Measurements from ENCODE around the gene TSC22D3. TPM values are rescaled to one million over a fixed set of nuclear protein-coding genes. Genes with fewer than 3 reads are reported as not detected.
"Not testable (repeated sequence)": the region's sequence is repeated elsewhere in the genome, so short reads cannot be mapped to it uniquely, and the experiment has no call there.

The TSC22D3 gene
- total RNA-seq, 8 experiments from 2014 or later, result 5.8 to 95.5 (median 56.0) TPM

GRCh38 chrX:107675823-107676555 is 99.6 kb downstream of the TSC22D3 start:
- H3K4me3 ChIP-seq, result no peak overlapping the region
- in situ Hi-C loops (cut with MboI; ENCODE audit: low pct_unique_long_range_greater_than_20kb in 2 of 9, low sequenced_read_pairs in 9 of 9, unreplicated experiment in 9 of 9), result no loop called here
- H3K4me1 ChIP-seq (replicated peaks in 1 of 2), result peaks cover 26 to 38% of the 10 kb centered on the region in 2 donors
- peak in 4 of 8 experiments; percentile 8 to 26 (median 10) for ATAC-seq (replicated peaks in 6 of 8)
- no peak overlapping the region for H3K27ac ChIP-seq
- WGBS, 10 experiments, result 3 to 42% (median 18%) methylated on average over 2 to 5 of the region's 9 CpGs; no CpG with 5 or more reads in 6 of the 10 experiments

GRCh38 chrX:107675365-107675654 is 100.3 kb downstream of the TSC22D3 start:
- no peak overlapping the region for H3K4me3 ChIP-seq
- peaks cover 26 to 38% of the 10 kb centered on the region in 2 donors for H3K4me1 ChIP-seq (replicated peaks in 1 of 2)
- no peak for ATAC-seq (replicated peaks in 6 of 8)
- no peak overlapping the region for H3K27ac ChIP-seq
- in situ Hi-C loops (cut with MboI; ENCODE audit: low pct_unique_long_range_greater_than_20kb in 2 of 9, low sequenced_read_pairs in 9 of 9, unreplicated experiment in 9 of 9), result no loop called here
- 43 to 50% methylated on average over 1 of the region's 1 CpG; no CpG with 5 or more reads in 8 of the 10 experiments for WGBS, 10 experiments

GRCh38 chrX:107674480-107675364 is 100.9 kb downstream of the TSC22D3 start:
- Histone ChIP-seq H3K27ac (no peak overlapping the region), H3K4me3 (no peak overlapping the region), H3K4me1 (replicated peaks in 1 of 2) (peaks cover 26 to 38% of the 10 kb centered on the region in 2 donors)
- ATAC-seq (replicated peaks in 6 of 8), result peak in 7 of 8 experiments; percentile 5 to 46 (median 30)
- in situ Hi-C loops (cut with MboI; ENCODE audit: low pct_unique_long_range_greater_than_20kb in 2 of 9, low sequenced_read_pairs in 9 of 9, unreplicated experiment in 9 of 9), result loop anchor here in 3 of 9 experiments (25.0 kb wide), 2 partner anchors 113 to 213 kb away; partner anchors contain the start of genes NCBP2L (in 2 of the 3) and TSC22D3 (in 2 of the 3)
- WGBS, 10 experiments, result 14 to 100% (median 35%) methylated on average over 1 to 8 of the region's 9 CpGs; no CpG with 5 or more reads in 5 of the 10 experiments

- no peak overlapping the region for H3K4me3 ChIP-seq
- peak; percentile 4 to 86 (median 68) for ATAC-seq (replicated peaks in 6 of 8)
- 0 to 63% (median 20%) methylated on average over 1 to 3 of the region's 7 CpGs; no CpG with 5 or more reads in 6 of the 10 experiments for WGBS, 10 experiments
- H3K27ac ChIP-seq, result no peak overlapping the region
- H3K4me1 ChIP-seq (replicated peaks in 1 of 2), result peaks cover 26 to 38% of the 10 kb centered on the region in 2 donors
- in situ Hi-C loops (cut with MboI; ENCODE audit: low pct_unique_long_range_greater_than_20kb in 2 of 9, low sequenced_read_pairs in 9 of 9, unreplicated experiment in 9 of 9), result loop anchor here in 3 of 9 experiments (25.0 kb wide), 2 partner anchors 113 to 213 kb away; partner anchors contain the start of genes NCBP2L (in 2 of the 3) and TSC22D3 (in 2 of the 3)
Observed at GRCh38 chrX:107673933-107674479, 101.6 kb downstream of the TSC22D3 start.

- H3K4me1 ChIP-seq (replicated peaks in 1 of 2), result peaks cover 26 to 38% of the 10 kb centered on the region in 2 donors
- peak in 1 of 8 experiments; percentile 6 for ATAC-seq (replicated peaks in 6 of 8)
- 80 to 82% methylated on average over 1 to 3 of the region's 6 CpGs; no CpG with 5 or more reads in 8 of the 10 experiments for WGBS, 10 experiments
- H3K4me3 ChIP-seq, result no peak overlapping the region
- in situ Hi-C loops (cut with MboI; ENCODE audit: low pct_unique_long_range_greater_than_20kb in 2 of 9, low sequenced_read_pairs in 9 of 9, unreplicated experiment in 9 of 9), result loop anchor here in 3 of 9 experiments (25.0 kb wide), 2 partner anchors 114 to 214 kb away; partner anchors contain the start of genes NCBP2L (in 2 of the 3) and TSC22D3 (in 2 of the 3)
- H3K27ac ChIP-seq, result no peak overlapping the region
Observed at GRCh38 chrX:107673431-107673830, 102.2 kb downstream of the TSC22D3 start.

GRCh38 chrX:107672955-107673378 is 102.6 kb downstream of the TSC22D3 start:
- Histone ChIP-seq H3K27ac (no peak overlapping the region), H3K4me1 (replicated peaks in 1 of 2) (peaks cover 26 to 38% of the 10 kb centered on the region in 2 donors), H3K4me3 (no peak overlapping the region)
- WGBS, 10 experiments, result 0 to 28% methylated on average over 1 to 2 of the region's 9 CpGs; no CpG with 5 or more reads in 8 of the 10 experiments
- ATAC-seq (replicated peaks in 6 of 8), result peak; percentile 6 to 63 (median 46)
- in situ Hi-C loops (cut with MboI; ENCODE audit: low pct_unique_long_range_greater_than_20kb in 2 of 9, low sequenced_read_pairs in 9 of 9, unreplicated experiment in 9 of 9), result loop anchor here in 3 of 9 experiments (25.0 kb wide), 2 partner anchors 114 to 214 kb away; partner anchors contain the start of genes NCBP2L (in 2 of the 3) and TSC22D3 (in 2 of the 3)

- H3K4me3 ChIP-seq; ATAC-seq (replicated peaks in 6 of 8); H3K27ac ChIP-seq: not testable (repeated sequence)
- H3K4me1 ChIP-seq (replicated peaks in 1 of 2), result peaks cover 16 to 26% of the 10 kb centered on the region in 2 donors
- in situ Hi-C loops (cut with MboI; ENCODE audit: low pct_unique_long_range_greater_than_20kb in 2 of 9, low sequenced_read_pairs in 9 of 9, unreplicated experiment in 9 of 9), result loop anchor here in 3 of 9 experiments (25.0 kb wide), 2 partner anchors 116 to 216 kb away; partner anchors contain the start of genes NCBP2L (in 2 of the 3) and TSC22D3 (in 2 of the 3)
- WGBS, 10 experiments, result 20 to 65% methylated on average over 1 to 5 of the region's 9 CpGs; no CpG with 5 or more reads in 8 of the 10 experiments
Observed at GRCh38 chrX:107671256-107671655, 104.3 kb downstream of the TSC22D3 start.

- in situ Hi-C loops (cut with MboI; ENCODE audit: low pct_unique_long_range_greater_than_20kb in 2 of 9, low sequenced_read_pairs in 9 of 9, unreplicated experiment in 9 of 9), result loop anchor here in 3 of 9 experiments (10.0 to 25.0 kb wide), 3 partner anchors 115 to 217 kb away; partner anchors contain the start of genes NCBP2L (in 2 of the 3) and TSC22D3 (in 2 of the 3)
- no peak for ATAC-seq (replicated peaks in 6 of 8)
- WGBS, 10 experiments, result 59% methylated on average over 4 of the region's 5 CpGs; no CpG with 5 or more reads in 9 of the 10 experiments
- Histone ChIP-seq H3K27ac (no peak overlapping the region), H3K4me3 (no peak overlapping the region), H3K4me1 (replicated peaks in 1 of 2) (peaks cover 9 to 19% of the 10 kb centered on the region in 2 donors)
Observed at GRCh38 chrX:107669885-107670628, 105.5 kb downstream of the TSC22D3 start.

GRCh38 chrX:107669261-107669660 is 106.3 kb downstream of the TSC22D3 start:
- peaks cover 4 to 12% of the 10 kb centered on the region in 2 donors for H3K4me1 ChIP-seq (replicated peaks in 1 of 2)
- H3K4me3 ChIP-seq, result no peak overlapping the region
- ATAC-seq (replicated peaks in 6 of 8), result no peak
- WGBS, 10 experiments, result 15 to 40% methylated on average over 1 of the region's 4 CpGs; no CpG with 5 or more reads in 8 of the 10 experiments
- H3K27ac ChIP-seq, result no peak overlapping the region
- in situ Hi-C loops (cut with MboI; ENCODE audit: low pct_unique_long_range_greater_than_20kb in 2 of 9, low sequenced_read_pairs in 9 of 9, unreplicated experiment in 9 of 9), result loop anchor here in 3 of 9 experiments (10.0 to 25.0 kb wide), 3 partner anchors 116 to 218 kb away; partner anchors contain the start of genes NCBP2L (in 2 of the 3) and TSC22D3 (in 2 of the 3)

GRCh38 chrX:107668710-107669109 is 106.9 kb downstream of the TSC22D3 start:
- 45 to 100% (median 80%) methylated on average over 1 to 5 of the region's 5 CpGs; no CpG with 5 or more reads in 5 of the 10 experiments for WGBS, 10 experiments
- H3K4me1 ChIP-seq (replicated peaks in 1 of 2), result not testable (repeated sequence)

GRCh38 chrX:107667426-107667825 is 108.2 kb downstream of the TSC22D3 start:
- Histone ChIP-seq H3K4me1 (replicated peaks in 1 of 2) (peaks cover 0 to under 1% of the 10 kb centered on the region in 2 donors), H3K27ac (no peak overlapping the region), H3K4me3 (no peak overlapping the region)
- in situ Hi-C loops (cut with MboI; ENCODE audit: low pct_unique_long_range_greater_than_20kb in 2 of 9, low sequenced_read_pairs in 9 of 9, unreplicated experiment in 9 of 9), result loop anchor here in 3 of 9 experiments (10.0 to 25.0 kb wide), 3 partner anchors 117 to 220 kb away; partner anchors contain the start of genes NCBP2L (in 2 of the 3) and TSC22D3 (in 2 of the 3)
- 67 to 88% (median 86%) methylated on average over 1 of the region's 1 CpG; no CpG with 5 or more reads in 7 of the 10 experiments for whole genome bisulfite sequencing, 10 experiments
- ATAC-seq (replicated peaks in 6 of 8), result no peak

More at GRCh38 chrX:107668710-107669109, 106.9 kb downstream of the TSC22D3 start:
- H3K27ac ChIP-seq; ATAC-seq (replicated peaks in 6 of 8); H3K4me3 ChIP-seq: not testable (repeated sequence)
- in situ Hi-C loops (cut with MboI; ENCODE audit: low pct_unique_long_range_greater_than_20kb in 2 of 9, low sequenced_read_pairs in 9 of 9, unreplicated experiment in 9 of 9), result loop anchor here in 3 of 9 experiments (10.0 to 25.0 kb wide), 3 partner anchors 116 to 219 kb away; partner anchors contain the start of genes NCBP2L (in 2 of the 3) and TSC22D3 (in 2 of the 3)
